Measurements from ENCODE around the gene ZPLD1.
A peak's percentile ranks its signal among the peaks of the same experiment; 100 is the strongest.

ZPLD1 gene

GRCh38 chr3:102434715-102435114 lies at the start of gene ZPLD1:
ZPLD1 (plus strand) TSS chr3:102435015; CDS start chr3:102438488, 3,473 bp downstream.
- no peak for DNase-seq (ENCODE audit: low spot score)

GRCh38 chr3:102390171-102390864 lies 44.5 kb upstream of the ZPLD1 start:
- no peak for DNase-seq (ENCODE audit: low spot score)

- DNase-seq (ENCODE audit: low spot score): no peak
Observed at GRCh38 chr3:102390916-102391315, 43.9 kb upstream of the ZPLD1 start.

GRCh38 chr3:102391491-102391890 lies 43.3 kb upstream of the ZPLD1 start:
- DNase-seq (ENCODE audit: low spot score): no peak

GRCh38 chr3:102394517-102394916 lies 40.3 kb upstream of the ZPLD1 start:
- DNase-seq (ENCODE audit: low spot score): no peak

GRCh38 chr3:102398176-102398575 lies 36.6 kb upstream of the ZPLD1 start:
- DNase-seq (ENCODE audit: low spot score): no peak

- DNase-seq (ENCODE audit: low spot score): no peak
Observed at GRCh38 chr3:102398666-102399065, 36.1 kb upstream of the ZPLD1 start.

GRCh38 chr3:102400142-102400541 lies 34.7 kb upstream of the ZPLD1 start:
- no peak for DNase-seq (ENCODE audit: low spot score)

- no peak for DNase-seq (ENCODE audit: low spot score)
Observed at GRCh38 chr3:102400766-102401165, 34.0 kb upstream of the ZPLD1 start.

- no peak for DNase-seq (ENCODE audit: low spot score)
Observed at GRCh38 chr3:102410616-102411015, 24.2 kb upstream of the ZPLD1 start.

GRCh38 chr3:102415553-102415952 lies 19.3 kb upstream of the ZPLD1 start:
- DNase-seq (ENCODE audit: low spot score): peak; percentile 1

- no peak for DNase-seq (ENCODE audit: low spot score)
Observed at GRCh38 chr3:102419786-102420185, 15.0 kb upstream of the ZPLD1 start.

GRCh38 chr3:102441832-102442231 lies 7.0 kb downstream of the ZPLD1 start:
- no peak for DNase-seq (ENCODE audit: low spot score)

- DNase-seq (ENCODE audit: low spot score): no peak
Observed at GRCh38 chr3:102443021-102443420, 8.2 kb downstream of the ZPLD1 start.

GRCh38 chr3:102444101-102444500 lies 9.3 kb downstream of the ZPLD1 start:
- no peak for DNase-seq (ENCODE audit: low spot score)

GRCh38 chr3:102447272-102447671 lies 12.5 kb downstream of the ZPLD1 start:
- no peak for DNase-seq (ENCODE audit: low spot score)

GRCh38 chr3:102449341-102449740 lies 14.5 kb downstream of the ZPLD1 start:
- DNase-seq (ENCODE audit: low spot score): no peak

- DNase-seq (ENCODE audit: low spot score): no peak
Observed at GRCh38 chr3:102449930-102450329, 15.1 kb downstream of the ZPLD1 start.

- DNase-seq (ENCODE audit: low spot score): no peak
Observed at GRCh38 chr3:102450976-102451375, 16.2 kb downstream of the ZPLD1 start.

- DNase-seq (ENCODE audit: low spot score): no peak
Observed at GRCh38 chr3:102451543-102451942, 16.7 kb downstream of the ZPLD1 start.

- no peak for DNase-seq (ENCODE audit: low spot score)
Observed at GRCh38 chr3:102454181-102454580, 19.4 kb downstream of the ZPLD1 start.

- no peak for DNase-seq (ENCODE audit: low spot score)
Observed at GRCh38 chr3:102457644-102458043, 22.8 kb downstream of the ZPLD1 start.

GRCh38 chr3:102460579-102460978 lies 25.8 kb downstream of the ZPLD1 start:
- no peak for DNase-seq (ENCODE audit: low spot score)

GRCh38 chr3:102464261-102464660 lies 29.4 kb downstream of the ZPLD1 start:
- no peak for DNase-seq (ENCODE audit: low spot score)
